ENCODE results near the gene PCYOX1L.
"Not testable (repeated sequence)": the region's sequence is repeated elsewhere in the genome, so short reads cannot be mapped to it uniquely, and the experiment has no call there.

PCYOX1L gene

DNA sequence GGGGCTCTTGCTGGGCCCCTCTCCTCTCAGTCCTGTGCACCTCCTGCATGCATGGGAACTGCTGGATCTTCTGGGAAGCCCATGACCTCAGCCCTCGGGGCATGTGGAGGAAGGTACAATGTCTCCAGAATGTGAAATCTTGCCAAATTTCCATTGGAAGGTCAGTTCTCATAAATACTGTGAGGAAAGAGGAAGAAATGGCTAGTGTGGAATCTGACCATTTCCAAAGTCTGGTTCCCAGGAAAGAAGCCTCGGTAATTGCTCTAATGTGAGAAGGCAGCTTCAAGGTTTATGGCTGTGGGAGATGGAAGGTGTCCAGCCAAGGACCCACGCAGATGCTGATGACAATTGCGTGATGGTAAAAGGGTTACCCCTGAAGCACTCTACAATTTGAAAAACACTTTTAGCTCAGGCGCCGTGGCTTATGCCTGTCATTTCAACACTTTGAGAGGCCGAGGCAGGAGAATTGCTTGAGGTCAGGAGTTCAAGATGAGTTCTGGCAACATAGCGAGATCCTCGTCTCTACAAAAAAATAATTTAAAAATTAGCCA lies 29.3 kb downstream of the PCYOX1L start:
- DNase-seq (ENCODE audit: low read depth in 2 of 2) = no peak

DNA sequence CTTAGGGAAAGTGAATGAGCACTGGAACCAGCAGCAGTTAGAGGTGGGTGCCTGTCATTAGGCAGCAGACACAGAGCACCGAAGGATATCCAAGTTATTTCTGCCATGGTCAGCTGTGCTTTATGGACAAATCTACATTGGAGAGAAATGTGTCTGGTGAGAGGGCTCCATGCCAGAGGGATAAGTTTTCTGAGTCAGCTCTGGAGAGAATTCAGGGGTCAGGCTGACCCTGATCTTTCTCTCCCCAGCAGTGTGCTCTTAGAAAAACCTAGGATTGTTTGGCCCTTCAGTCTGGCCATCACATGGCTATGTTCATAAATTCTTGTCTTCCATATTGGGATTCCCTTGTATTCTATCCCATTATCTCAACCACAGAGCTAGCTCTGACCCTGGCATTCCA lies 30.1 kb downstream of the PCYOX1L start:
- no peak for DNase-seq (ENCODE audit: low read depth in 2 of 2)

DNA sequence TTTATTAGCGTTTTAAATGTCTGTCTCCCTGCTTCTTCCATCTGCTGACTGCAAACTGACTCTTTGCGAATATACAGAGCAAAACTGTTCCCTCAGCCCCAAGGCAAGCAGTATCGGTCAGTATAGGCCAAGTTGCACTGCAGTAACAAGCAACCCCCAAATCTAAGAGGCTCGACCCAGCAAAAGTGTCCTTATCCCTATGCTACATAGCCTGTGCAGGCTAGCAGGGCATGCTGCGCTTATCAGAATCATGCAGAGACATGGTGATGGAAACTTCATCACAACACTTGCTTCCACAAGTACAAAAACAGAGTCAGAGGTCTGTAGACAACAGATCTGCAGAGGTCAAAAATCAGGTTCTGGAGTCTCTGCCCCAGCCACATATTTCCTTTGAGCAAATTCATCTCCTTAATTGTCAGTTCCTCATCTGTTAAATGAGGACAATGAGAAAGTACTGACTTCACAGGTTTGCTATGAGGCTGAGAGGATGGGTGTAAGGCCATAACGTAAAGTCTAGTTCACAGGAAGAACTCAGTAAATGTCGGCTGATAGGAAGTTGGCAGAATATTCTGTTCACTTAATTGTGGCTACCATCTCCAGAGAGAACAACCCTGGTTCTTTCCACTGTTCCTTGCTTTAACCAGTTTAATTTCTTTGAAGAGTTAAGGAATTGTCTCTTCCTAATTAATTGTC lies 30.8 kb downstream of the PCYOX1L start:
- no peak for DNase-seq (ENCODE audit: low read depth in 2 of 2)

GRCh38 chr5:149389552-149390495 lies 32.0 kb downstream of the PCYOX1L start:
- no peak for DNase-seq (ENCODE audit: low read depth in 2 of 2)

DNA sequence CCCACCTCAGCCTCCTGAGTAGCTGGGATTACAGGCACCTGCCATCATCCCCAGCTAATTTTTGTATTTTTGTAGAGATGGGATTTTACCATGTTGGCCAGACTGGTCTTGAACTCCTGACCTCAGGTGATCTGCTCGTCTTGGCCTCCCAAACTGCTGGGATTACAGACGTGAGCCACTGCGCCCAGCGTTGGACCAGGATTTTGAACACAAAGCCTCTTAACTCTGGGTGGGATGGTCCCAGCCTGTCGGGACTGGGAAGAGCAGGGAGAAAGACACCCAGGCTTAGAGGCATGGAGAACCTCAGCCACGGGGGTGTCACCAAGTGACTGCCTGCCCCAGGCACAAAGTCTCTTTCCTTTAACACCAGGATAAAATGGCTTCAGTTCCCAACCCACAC lies 33.2 kb downstream of the PCYOX1L start:
- not testable (repeated sequence) for DNase-seq (ENCODE audit: low read depth in 2 of 2)

GRCh38 chr5:149391524-149391923 lies 33.7 kb downstream of the PCYOX1L start:
- DNase-seq (ENCODE audit: low read depth in 2 of 2) = no peak

DNA sequence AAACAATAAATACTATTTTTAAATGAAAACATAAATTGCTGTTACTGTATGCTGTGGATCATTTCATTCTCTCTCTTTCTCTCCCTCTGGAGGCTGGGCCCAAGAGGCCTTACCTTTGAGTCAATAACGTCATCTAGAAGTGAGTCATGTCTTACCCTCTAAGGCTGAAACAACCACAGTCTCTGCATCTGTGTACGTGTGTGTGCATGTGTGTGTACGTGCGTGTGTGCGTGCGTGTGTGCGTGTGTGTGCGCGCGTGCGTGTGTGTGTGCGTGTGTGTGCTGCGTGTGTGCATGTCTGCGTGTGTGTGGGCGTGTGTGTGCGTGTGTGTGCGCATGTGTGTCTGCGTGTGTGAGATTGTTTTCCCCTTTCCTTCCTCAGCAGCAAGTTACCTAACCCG lies 34.9 kb downstream of the PCYOX1L start:
- DNase-seq (ENCODE audit: low read depth in 2 of 2) = no peak

DNA sequence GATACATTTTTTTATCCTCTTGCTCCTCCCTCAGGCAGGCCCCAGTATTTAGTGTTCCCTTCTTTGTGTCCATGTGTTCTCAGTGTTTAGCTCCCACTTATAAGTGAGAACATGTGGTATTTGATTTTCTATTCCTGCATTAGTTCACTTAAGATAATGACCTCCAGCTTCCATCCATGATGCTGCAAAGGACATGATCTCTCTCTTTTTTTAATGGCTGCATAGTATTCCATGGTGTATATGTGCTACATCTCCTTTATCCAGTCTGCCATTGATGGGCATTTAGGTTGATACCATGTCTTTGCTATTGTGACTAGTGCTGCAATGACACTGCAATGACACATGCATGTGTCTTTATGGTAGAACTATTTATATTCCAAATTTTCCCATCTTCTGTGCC lies 37.1 kb downstream of the PCYOX1L start:
- DNase-seq (ENCODE audit: low read depth in 2 of 2) = not testable (repeated sequence)

DNA sequence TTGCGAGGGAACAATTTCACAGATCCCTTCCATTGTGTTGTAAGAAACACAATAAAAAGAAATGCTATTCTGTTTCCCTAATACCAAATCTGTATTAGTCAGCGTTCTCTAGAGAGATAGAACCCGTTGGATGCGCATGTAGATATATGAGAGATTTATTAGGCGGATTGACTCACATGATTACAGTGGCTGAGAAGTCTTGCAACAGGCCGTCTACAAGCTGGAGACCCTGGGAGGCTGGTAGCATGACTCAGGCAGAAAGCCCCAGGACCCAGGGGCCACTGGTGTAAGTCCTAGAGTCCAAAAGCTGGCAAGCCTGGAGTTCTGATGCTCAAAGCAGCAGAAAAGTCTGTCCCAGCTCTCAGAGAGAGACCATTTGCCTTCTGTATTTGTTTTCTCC lies 39.7 kb downstream of the PCYOX1L start:
- peak; percentile 95 for DNase-seq (ENCODE audit: low read depth in 2 of 2)

DNA sequence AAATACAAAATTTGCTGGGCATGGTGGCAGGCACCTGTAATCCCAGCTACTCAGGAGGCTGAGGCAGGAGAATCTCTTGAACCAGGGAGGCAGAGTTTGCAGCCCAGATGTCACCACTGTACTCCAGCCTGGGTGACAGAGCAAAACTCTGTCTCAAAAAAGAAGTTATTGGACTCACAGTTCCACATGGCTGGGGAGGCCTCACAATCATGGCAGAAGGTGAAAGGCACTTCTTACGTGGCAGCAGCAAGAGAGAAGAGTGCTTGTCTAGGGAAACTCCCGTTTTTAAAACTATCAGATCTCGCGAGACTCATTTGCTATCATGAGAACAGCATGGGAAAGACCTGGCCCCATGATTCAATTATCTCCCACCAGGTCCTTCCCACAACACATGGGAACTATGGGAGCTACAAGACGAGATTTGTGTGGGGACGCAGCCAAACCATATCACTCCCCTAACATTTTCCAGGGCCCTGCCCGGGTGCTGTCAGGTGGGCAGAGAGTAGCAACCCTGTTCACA lies 41.0 kb downstream of the PCYOX1L start:
- not testable (repeated sequence) for DNase-seq (ENCODE audit: low read depth in 2 of 2)

GRCh38 chr5:149399775-149400174 lies 41.9 kb downstream of the PCYOX1L start:
- no peak for DNase-seq (ENCODE audit: low read depth in 2 of 2)

- DNase-seq (ENCODE audit: low read depth in 2 of 2) = no peak
Observed at GRCh38 chr5:149400304-149400703, 42.5 kb downstream of the PCYOX1L start.

- DNase-seq (ENCODE audit: low read depth in 2 of 2) = no peak
Observed at GRCh38 chr5:149401051-149401450, 43.2 kb downstream of the PCYOX1L start.

DNA sequence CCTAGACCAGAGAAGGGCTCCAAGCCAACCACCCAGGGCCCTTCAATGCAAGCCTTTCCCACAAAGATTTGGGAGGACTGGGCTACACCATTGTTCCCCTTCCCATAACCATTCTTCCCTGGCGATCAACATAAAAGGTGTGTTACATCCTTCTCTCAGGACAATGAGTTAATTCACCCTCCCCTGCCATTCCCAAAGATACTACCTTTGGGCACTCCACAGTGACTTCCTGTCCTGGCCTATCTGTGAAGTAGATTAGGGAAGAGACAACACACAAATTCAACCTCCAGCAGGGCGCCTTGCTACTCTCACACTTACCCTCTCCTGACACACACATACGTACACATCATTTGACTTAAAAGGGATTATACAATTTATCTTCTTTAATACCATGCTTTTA lies 44.4 kb downstream of the PCYOX1L start:
- no peak for DNase-seq (ENCODE audit: low read depth in 2 of 2)

GRCh38 chr5:149403923-149404745 lies 46.3 kb downstream of the PCYOX1L start:
- DNase-seq (ENCODE audit: low read depth in 2 of 2) = peak; percentile 99

DNA sequence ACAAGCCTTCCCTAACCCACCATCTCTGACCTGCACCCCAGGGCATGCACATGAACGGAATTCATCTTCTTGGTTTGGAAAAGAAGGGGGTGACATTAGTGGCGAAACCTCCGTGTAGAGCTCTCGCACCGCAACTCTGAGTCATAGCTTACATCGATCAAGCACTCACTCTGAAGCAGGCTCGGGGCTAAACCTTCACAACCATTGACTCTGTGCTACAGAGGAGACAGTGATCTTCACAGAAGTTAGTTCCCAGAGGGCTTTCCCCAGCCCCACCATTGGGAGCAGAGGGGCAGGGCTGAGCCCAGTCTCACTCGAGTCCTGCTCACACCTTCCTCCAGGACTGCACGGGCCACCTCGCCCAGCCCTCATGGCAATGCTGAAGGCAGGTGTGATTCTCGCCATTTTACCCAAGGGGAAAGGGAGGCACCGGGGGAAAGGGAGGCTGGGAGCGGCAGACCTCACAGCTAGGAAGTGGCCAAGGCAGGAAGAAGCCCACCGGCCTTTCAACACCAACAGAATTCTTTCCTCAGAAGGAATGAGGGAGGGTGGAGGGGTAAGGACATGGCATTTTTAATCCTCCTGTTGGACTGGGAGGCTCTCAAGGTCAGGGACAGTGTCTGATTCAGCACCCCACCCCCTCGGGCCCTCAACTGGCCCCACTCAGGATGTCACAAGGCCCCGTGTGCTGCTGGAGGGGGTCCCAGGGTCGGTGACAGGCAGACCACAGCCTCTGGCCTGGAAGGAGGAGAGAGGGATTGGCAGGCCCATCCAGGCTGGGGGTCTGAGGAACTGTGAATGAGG lies 47.1 kb downstream of the PCYOX1L start:
- peak; percentile 82 to 87 for DNase-seq (ENCODE audit: low read depth in 2 of 2)

- DNase-seq (ENCODE audit: low read depth in 2 of 2) = no peak
Observed at GRCh38 chr5:149405550-149406202, 47.8 kb downstream of the PCYOX1L start.

GRCh38 chr5:149406203-149406978 lies 48.5 kb downstream of the PCYOX1L start:
- peak; percentile 99 for DNase-seq (ENCODE audit: low read depth in 2 of 2)

- DNase-seq (ENCODE audit: low read depth in 2 of 2) = no peak
Observed at GRCh38 chr5:149406979-149407306, 49.1 kb downstream of the PCYOX1L start.

Data from fibroblast of skin of left quadriceps (primary cell).